Activated CD8-positive, alpha-beta memory T cell treated with anti-CD3 and anti-CD28 coated beads, Interleukin-2, amount 10 ng/mL, durations not matched to agents 7 days and 5 days (primary cell): ENCODE measurements around the gene BROX. TPM values are rescaled to one million over a fixed set of nuclear protein-coding genes. Genes with fewer than 3 reads are reported as not detected.

Experiments used
- ATAC-seq: fragments of 150-1000 bp; cut with Tn5 transposase; one replicate; pipeline ENCODE4 v1.10.0; 2021; ENCODE audit warnings: moderate library complexity
- CTCF ChIA-PET: fragments of 350-600 bp; sonication (Branson Sonifier 250); formaldehyde crosslinking; loops from one replicate; lab custom pipeline; 2021; ENCODE audit warnings: antibody characterized with exemption; lab: Charles Lee
- DNase-seq: peaks from one replicate; pipeline ENCODE4 v3.0.0-alpha.2; 2020
- H3K27ac Mint-ChIP-seq: one replicate; pipeline ENCODE4 v1.8.0; 2021; ENCODE audit warnings: mild to moderate bottlenecking, mixed read lengths
- H3K27me3 Mint-ChIP-seq: one replicate; pipeline ENCODE4 v1.8.0; 2021; ENCODE audit warnings: mixed read lengths
- H3K36me3 Mint-ChIP-seq: one replicate; pipeline ENCODE4 v1.8.0; 2021; ENCODE audit warnings: mild to moderate bottlenecking, mixed read lengths
- H3K4me1 Mint-ChIP-seq: one replicate; pipeline ENCODE4 v1.8.0; 2021; ENCODE audit warnings: mixed read lengths
- H3K4me3 Mint-ChIP-seq: one replicate; pipeline ENCODE4 v1.8.0; 2021; ENCODE audit warnings: mild to moderate bottlenecking, moderate library complexity, mixed read lengths
- H3K9me3 Mint-ChIP-seq: one replicate; pipeline ENCODE4 v1.8.0; 2022; ENCODE audit warnings: low read depth, mixed read lengths
- total RNA-seq, 2 experiments: library from RNA; stranded (reverse); gene quantifications; one replicate each; pipeline ENCODE4 v1.2.3, GENCODE V29; 2021

BROX gene
- total RNA-seq, 2 experiments from 2014 or later: 35.0 to 40.9 TPM

GRCh38 chr1:222704260-222704659 lies 8.1 kb upstream of the BROX start:
- Mint-ChIP-seq H3K27me3 (no peaks in the 10 kb centered on the region), H3K36me3 (peaks cover 53% of the 10 kb centered on the region), H3K4me3 (no peak overlapping the region), H3K27ac (no peak overlapping the region), H3K4me1 (peaks cover 23% of the 10 kb centered on the region), H3K9me3 (no peaks in the 10 kb centered on the region)
- ATAC-seq (no peak), DNase-seq (no peak)
- CTCF ChIA-PET: no interaction called here

GRCh38 chr1:222706815-222707214 lies 5.5 kb upstream of the BROX start:
- ATAC-seq (no peak), DNase-seq (no peak)
- peaks cover 55% of the 10 kb centered on the region for H3K36me3 Mint-ChIP-seq
- CTCF ChIA-PET: no interaction called here
- no peak overlapping the region for H3K4me3 Mint-ChIP-seq
- H3K27ac Mint-ChIP-seq: no peak overlapping the region
- H3K27me3 Mint-ChIP-seq: no peaks in the 10 kb centered on the region
- H3K4me1 Mint-ChIP-seq: peaks cover 37% of the 10 kb centered on the region
- no peaks in the 10 kb centered on the region for H3K9me3 Mint-ChIP-seq

GRCh38 chr1:222709700-222710153 lies 2.6 kb upstream of the BROX start:
- DNase-seq: no peak
- no peaks in the 10 kb centered on the region for H3K27me3 Mint-ChIP-seq
- peaks cover 47% of the 10 kb centered on the region for H3K36me3 Mint-ChIP-seq
- no peak for ATAC-seq
- no peak overlapping the region for H3K27ac Mint-ChIP-seq
- no peaks in the 10 kb centered on the region for H3K9me3 Mint-ChIP-seq
- H3K4me1 Mint-ChIP-seq: peaks cover 44% of the 10 kb centered on the region
- CTCF ChIA-PET: no interaction called here
- peak overlapping the region; percentile 92 for H3K4me3 Mint-ChIP-seq

GRCh38 chr1:222711319-222712252 lies 778 bp upstream of the BROX start:
- Mint-ChIP-seq H3K36me3 (peaks cover 42% of the 10 kb centered on the region), H3K27ac (peak overlapping the region; percentile 98), H3K4me3 (peak overlapping the region; percentile 92), H3K9me3 (no peaks in the 10 kb centered on the region), H3K27me3 (no peaks in the 10 kb centered on the region), H3K4me1 (peaks cover 41% of the 10 kb centered on the region)
- ATAC-seq (peak; percentile 40), DNase-seq (peak; percentile 81)
- CTCF ChIA-PET: interaction anchor here (0.9 to 1.8 kb wide), 3 partner anchors 10 to 59 kb away, joined by 3 to 9 read pairs (median 5); no protein-coding TSS in a partner anchor

GRCh38 chr1:222713091-222713961 lies 962 bp downstream of the BROX start:
- H3K27me3 Mint-ChIP-seq: no peaks in the 10 kb centered on the region
- peak overlapping the region; percentile 92 for H3K4me3 Mint-ChIP-seq
- H3K4me1 Mint-ChIP-seq: peaks cover 38% of the 10 kb centered on the region
- CTCF ChIA-PET: interaction anchor here (0.6 to 1.8 kb wide), 7 partner anchors 18 to 356 kb away, joined by 3 to 9 read pairs (median 4); no protein-coding TSS in a partner anchor
- H3K27ac Mint-ChIP-seq: peak overlapping the region; percentile 98
- H3K36me3 Mint-ChIP-seq: peaks cover 41% of the 10 kb centered on the region
- DNase-seq: peak; percentile 93
- peak; percentile 70 for ATAC-seq
- H3K9me3 Mint-ChIP-seq: no peaks in the 10 kb centered on the region

GRCh38 chr1:222716393-222716792 lies 4.0 kb downstream of the BROX start:
- H3K27ac Mint-ChIP-seq: no peak overlapping the region
- no peak for DNase-seq
- CTCF ChIA-PET: interaction anchor here (1.7 kb wide), 1 partner anchor 23 kb away, joined by 3 read pairs; no protein-coding TSS in a partner anchor
- peaks cover 41% of the 10 kb centered on the region for H3K36me3 Mint-ChIP-seq
- H3K4me3 Mint-ChIP-seq: no peak overlapping the region
- no peaks in the 10 kb centered on the region for H3K27me3 Mint-ChIP-seq
- H3K4me1 Mint-ChIP-seq: peaks cover 18% of the 10 kb centered on the region
- no peaks in the 10 kb centered on the region for H3K9me3 Mint-ChIP-seq
- no peak for ATAC-seq

- Mint-ChIP-seq H3K9me3 (no peaks in the 10 kb centered on the region), H3K4me1 (peaks cover 14% of the 10 kb centered on the region), H3K27ac (no peak overlapping the region), H3K36me3 (peaks cover 55% of the 10 kb centered on the region), H3K27me3 (no peaks in the 10 kb centered on the region), H3K4me3 (no peak overlapping the region)
- DNase-seq (no peak), ATAC-seq (no peak)
- CTCF ChIA-PET: no interaction called here
Observed at GRCh38 chr1:222728746-222729145, 16.4 kb downstream of the BROX start.

GRCh38 chr1:222730866-222731265 lies 18.5 kb downstream of the BROX start:
- Mint-ChIP-seq H3K27me3 (no peaks in the 10 kb centered on the region), H3K9me3 (no peaks in the 10 kb centered on the region), H3K4me1 (peaks cover 14% of the 10 kb centered on the region), H3K4me3 (no peak overlapping the region), H3K36me3 (peaks cover 55% of the 10 kb centered on the region), H3K27ac (no peak overlapping the region)
- no peak for ATAC-seq
- no peak for DNase-seq
- CTCF ChIA-PET: interaction anchor here (0.7 to 1.3 kb wide), 3 partner anchors 17 to 359 kb away, joined by 3 read pairs; no protein-coding TSS in a partner anchor

GRCh38 chr1:222732216-222733159 lies 20.1 kb downstream of the BROX start:
- Mint-ChIP-seq H3K36me3 (peaks cover 53% of the 10 kb centered on the region), H3K27me3 (no peaks in the 10 kb centered on the region), H3K27ac (no peak overlapping the region), H3K4me1 (peaks cover 14% of the 10 kb centered on the region), H3K9me3 (no peaks in the 10 kb centered on the region), H3K4me3 (no peak overlapping the region)
- ATAC-seq: no peak
- CTCF ChIA-PET: interaction anchor here (1.4 to 1.7 kb wide), 2 partner anchors 20 to 77 kb away, joined by 4 to 5 read pairs; partner anchors contain the start of genes AIDA and BROX
- no peak for DNase-seq

GRCh38 chr1:222734740-222735139 lies 22.4 kb downstream of the BROX start:
- no peaks in the 10 kb centered on the region for H3K9me3 Mint-ChIP-seq
- H3K4me3 Mint-ChIP-seq: no peak overlapping the region
- CTCF ChIA-PET: no interaction called here
- H3K36me3 Mint-ChIP-seq: peaks cover 36% of the 10 kb centered on the region
- peaks cover 14% of the 10 kb centered on the region for H3K4me1 Mint-ChIP-seq
- no peak for DNase-seq
- H3K27me3 Mint-ChIP-seq: no peaks in the 10 kb centered on the region
- no peak overlapping the region for H3K27ac Mint-ChIP-seq
- no peak for ATAC-seq

- peaks cover 21% of the 10 kb centered on the region for H3K36me3 Mint-ChIP-seq
- CTCF ChIA-PET: interaction anchor here (0.9 to 1.2 kb wide), 2 partner anchors 345 to 387 kb away, joined by 3 to 5 read pairs; no protein-coding TSS in a partner anchor
- no peak for ATAC-seq
Observed at GRCh38 chr1:222736470-222736869, 24.1 kb downstream of the BROX start.

GRCh38 chr1:222736972-222737371 lies 24.6 kb downstream of the BROX start, which contains the start of gene FAM177B:
Gene FAM177B, plus strand, starts transcription at chr1:222737202. Its CDS starts 9,344 bp downstream, at chr1:222746546.
- Mint-ChIP-seq H3K4me3 (no peak within 1 kb of the TSS), H3K27ac (no peak within 1 kb of the TSS), H3K9me3 (no peaks in the 10 kb centered on the region), H3K36me3 (peaks cover 18% of the 10 kb centered on the region), H3K27me3 (no peaks in the 10 kb centered on the region), H3K4me1 (peaks cover 11% of the 10 kb centered on the region)
- CTCF ChIA-PET: interaction anchor here (0.8 to 1.2 kb wide), 3 partner anchors 10 to 387 kb away, joined by 3 to 5 read pairs (median 3); no protein-coding TSS in a partner anchor
- ATAC-seq: no peak
- no peak for DNase-seq

More at GRCh38 chr1:222736470-222736869, 24.1 kb downstream of the BROX start:
- Mint-ChIP-seq H3K27ac (no peak overlapping the region), H3K4me1 (peaks cover 13% of the 10 kb centered on the region), H3K9me3 (no peaks in the 10 kb centered on the region), H3K4me3 (no peak overlapping the region), H3K27me3 (no peaks in the 10 kb centered on the region)
- no peak for DNase-seq
